GM18526 (cell line): ENCODE measurements around the gene ALAD.

Experiments used
- POLR2A ChIP-seq: IDR thresholded peaks from 3 replicates; pipeline ENCODE4 v1.6.1; 2011; ENCODE audit not compliant: insufficient read length; ENCODE audit errors: extremely low read depth

ALAD gene

DNA sequence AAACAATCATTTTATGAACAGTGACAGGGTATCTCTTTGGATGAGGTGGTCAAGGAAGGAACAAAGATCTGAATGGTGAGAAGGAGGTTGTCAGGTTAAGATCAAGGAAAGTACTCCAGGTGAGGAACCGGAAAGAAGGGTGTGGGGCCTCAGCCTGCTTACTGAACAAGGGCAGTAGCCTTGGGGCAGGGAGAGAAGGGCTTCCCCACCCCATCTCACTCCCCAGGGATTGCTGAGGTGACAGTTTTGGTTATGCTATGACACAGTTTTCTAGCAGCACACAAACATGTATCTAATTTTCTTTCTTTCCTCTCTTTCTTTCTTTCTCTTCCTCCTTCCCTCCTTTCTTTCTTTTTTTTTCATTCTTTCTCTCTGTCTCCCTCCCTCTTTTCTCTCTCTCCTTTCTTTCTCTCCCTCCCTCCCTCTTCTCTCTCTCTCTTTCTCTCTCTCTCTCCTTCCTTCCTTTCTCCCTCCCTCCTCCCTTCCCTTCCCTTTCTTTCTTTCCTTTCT is 20.2 kb downstream of the ALAD start:
- TF ChIP-seq POLR2A: no peak

DNA sequence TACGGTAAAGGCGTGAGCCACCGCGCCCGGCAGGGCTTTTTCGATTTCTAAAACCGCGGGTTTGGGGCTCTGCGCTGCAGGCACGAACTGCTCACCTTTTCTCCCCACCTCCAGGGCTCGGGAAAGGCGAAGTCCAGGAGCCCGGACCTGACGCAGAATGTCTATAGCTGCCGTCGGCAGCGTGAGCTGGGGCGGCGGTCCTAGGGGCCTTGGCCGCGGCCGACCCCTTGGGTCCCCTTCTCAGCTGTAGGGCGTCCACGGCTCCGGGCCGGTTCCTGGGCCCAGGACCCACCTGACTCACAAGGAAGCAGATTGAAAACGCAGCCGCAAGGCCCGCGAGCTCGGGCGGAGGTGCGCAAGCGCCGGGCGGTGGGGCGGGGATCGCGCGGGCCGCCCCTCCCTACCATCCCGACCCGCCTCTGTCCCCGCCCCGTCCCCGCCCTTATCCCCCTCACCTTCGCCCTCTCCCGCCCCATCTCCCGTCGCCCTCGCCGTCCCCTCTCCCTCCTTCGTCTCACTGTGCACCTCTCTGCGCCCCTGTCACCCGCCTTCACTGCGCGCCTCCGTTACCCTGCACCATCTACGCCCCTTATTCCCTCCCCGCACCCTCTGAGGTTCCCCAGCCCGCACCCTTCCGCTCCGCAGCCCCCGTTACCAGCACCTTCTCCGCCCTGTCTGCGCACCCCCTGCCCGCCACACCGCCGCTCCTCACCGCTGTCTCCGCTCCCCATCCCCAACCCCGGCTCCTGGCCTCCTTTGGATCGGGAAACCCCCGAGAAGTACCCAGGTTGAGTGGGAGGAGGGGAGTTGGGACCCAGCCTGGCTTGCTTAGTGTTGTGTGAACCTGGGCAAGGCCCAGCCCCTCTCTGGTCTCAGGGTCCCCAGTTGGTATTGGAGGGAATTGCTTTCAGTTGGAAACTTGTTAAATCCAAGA is 24.2 kb downstream of the ALAD start, which contains the start of gene HDHD3:
TSS of gene HDHD3 (minus strand) at position 353 of the 934 bp plus-strand sequence. CDS start 2,632 bp downstream, outside the sequence.
- peak; percentile 36 for TF ChIP-seq POLR2A

DNA sequence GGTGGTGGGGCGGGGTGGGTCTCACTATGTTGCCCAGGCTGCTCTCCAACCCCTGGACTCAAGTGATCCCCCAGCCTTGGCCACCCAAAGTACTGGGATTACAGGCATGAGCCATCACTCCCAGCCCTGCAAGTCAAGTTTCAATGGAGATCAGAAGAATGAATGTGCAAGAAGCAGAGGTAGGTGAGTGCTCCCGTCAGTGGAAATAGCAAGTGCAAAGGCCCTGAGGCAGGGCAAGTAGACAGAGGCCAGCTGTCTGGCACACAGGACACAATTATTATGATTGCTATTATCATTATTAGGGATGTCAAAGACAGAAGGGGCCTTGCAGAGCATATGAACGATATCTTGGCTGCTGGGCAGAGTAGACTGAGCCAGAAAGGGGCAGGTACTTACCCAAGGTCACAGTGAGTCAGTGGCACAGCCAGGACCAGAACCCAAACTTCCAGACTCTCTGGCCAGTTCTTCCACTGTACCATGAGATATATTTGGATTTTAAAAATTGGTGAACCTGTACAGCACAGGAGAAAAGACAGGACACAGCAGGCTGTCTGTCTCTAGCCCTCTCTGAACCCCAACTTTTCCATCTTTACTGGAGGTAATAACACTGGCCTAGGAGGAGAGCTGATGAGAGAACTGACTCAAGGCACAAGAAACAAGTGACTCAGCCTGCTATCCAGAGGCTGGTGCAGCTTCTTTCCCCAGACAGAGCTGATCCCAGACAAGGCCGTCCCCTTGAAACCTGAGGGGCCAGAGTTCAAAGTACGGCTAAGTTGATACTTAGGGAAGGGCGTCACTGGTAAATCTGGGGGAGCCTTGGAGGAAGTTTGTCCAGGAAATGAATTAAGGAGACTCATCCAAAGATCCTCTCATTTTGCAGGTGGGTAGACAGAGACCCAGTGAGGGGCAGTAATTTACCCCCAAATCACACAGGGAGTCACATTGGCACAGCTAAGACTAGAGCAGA is 25.7 kb downstream of the ALAD start:
- TF ChIP-seq POLR2A: no peak

DNA sequence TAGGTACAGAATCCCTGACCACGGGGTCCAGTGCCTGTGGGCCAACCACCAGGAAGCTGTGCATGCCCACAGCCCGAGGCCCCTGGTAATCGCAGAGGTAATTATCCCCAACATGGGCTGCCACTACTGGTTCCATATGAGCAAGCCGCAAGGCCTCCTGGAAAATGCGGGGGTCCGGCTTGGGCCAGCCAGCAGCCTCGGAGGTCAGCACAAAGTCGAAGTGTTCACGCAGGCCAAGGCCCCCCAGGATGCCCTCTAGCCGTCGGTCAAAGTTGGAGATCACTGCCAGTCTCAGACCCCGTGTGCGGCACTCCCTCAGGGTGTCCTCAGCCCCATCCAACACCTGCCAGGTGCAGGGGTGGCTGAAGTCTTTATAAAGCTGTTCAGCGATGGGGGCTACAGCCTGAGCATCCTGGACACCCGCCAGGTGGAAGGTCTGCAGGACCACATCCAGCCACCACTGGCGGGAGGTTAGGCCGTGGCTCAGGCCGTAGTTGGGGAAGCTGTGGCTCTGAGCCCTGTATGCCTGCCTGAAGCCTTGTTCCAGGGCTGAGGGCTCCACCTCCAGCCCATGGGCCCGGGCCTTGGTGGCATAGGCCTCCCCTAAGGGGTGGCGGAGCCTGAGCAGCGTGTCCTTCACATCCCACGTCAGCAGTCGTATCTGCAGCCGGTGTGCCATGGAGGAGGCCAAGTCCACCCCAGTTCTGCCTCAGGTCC is 27.2 kb downstream of the ALAD start:
- no peak for TF ChIP-seq POLR2A

DNA sequence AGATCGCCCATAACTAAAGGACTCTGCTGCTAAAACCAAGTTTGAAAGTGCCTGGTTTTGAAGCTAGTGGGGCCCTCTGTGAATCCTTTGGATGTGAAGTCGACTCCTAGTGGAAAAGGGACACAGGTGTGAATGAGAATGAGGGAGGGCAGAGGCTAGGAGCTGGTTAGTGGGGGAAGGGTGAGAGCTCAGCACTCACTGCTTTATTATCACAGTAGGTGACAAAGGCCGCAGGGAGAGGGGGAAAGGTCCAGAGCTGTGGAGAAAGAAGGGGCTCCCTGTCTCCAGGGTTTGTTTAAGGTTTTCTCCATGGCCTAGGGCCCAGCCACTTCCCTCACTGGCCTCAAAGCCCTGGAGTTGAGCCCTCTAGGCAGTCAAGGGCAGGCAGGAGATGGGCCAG is 27.8 kb downstream of the ALAD start:
- TF ChIP-seq POLR2A: no peak

DNA sequence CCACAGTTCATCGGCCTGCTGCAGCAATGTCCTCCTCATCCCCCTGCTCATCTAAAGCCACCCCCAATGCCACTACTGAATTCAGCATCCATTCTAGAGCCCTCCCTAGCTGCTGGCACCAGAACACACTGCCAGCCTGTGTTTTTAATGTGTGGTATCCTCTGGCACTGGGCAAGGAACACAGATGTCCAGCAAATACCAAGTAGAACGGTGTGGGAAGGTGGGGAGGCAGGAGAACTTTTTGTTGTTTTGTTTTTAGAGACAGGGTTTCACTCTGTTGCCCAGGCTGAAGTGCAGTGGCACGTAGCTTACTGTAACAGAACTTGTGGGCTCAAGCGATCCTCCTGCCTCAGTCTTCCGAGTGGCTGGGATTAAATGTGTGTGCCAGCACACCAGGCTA is 29.0 kb downstream of the ALAD start:
- TF ChIP-seq POLR2A: no peak

DNA sequence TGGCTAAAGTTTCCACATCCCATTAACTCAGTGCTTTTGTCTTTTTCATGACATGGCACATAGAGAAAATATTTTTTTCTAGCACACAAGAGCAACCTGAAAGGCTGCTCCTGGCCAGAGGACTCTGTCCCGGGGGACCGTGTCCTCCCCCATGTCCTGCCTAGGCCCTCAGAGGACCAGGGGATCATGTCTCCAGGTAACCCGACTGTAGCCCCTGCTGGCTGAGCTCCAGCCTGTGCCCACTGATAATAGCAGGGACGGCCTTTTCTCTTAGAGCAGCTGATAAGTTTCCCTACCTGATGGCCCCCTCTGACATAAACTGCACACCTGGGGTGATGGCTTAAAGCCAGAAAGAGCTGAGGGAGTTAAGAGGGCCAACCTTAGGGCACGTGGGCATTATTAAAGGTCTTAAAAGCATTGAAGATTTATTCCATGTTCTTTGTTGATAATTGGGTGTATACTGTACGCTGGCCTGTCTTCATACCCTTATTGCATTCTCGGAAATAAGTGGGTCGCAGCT is 30.2 kb downstream of the ALAD start:
- TF ChIP-seq POLR2A: no peak

DNA sequence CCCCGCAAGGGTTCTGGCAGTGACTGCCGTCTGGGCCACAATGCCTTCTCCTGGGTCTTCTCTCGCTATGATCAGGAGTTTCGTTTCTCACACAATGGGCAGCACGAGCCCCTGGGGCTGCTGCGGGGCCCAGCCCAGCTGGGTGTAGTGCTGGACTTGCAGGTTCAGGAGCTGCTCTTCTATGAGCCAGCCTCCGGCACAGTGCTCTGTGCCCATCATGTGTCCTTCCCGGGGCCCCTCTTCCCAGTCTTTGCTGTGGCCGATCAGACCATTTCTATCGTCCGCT is 31.3 kb downstream of the ALAD start:
- TF ChIP-seq POLR2A: no peak

DNA sequence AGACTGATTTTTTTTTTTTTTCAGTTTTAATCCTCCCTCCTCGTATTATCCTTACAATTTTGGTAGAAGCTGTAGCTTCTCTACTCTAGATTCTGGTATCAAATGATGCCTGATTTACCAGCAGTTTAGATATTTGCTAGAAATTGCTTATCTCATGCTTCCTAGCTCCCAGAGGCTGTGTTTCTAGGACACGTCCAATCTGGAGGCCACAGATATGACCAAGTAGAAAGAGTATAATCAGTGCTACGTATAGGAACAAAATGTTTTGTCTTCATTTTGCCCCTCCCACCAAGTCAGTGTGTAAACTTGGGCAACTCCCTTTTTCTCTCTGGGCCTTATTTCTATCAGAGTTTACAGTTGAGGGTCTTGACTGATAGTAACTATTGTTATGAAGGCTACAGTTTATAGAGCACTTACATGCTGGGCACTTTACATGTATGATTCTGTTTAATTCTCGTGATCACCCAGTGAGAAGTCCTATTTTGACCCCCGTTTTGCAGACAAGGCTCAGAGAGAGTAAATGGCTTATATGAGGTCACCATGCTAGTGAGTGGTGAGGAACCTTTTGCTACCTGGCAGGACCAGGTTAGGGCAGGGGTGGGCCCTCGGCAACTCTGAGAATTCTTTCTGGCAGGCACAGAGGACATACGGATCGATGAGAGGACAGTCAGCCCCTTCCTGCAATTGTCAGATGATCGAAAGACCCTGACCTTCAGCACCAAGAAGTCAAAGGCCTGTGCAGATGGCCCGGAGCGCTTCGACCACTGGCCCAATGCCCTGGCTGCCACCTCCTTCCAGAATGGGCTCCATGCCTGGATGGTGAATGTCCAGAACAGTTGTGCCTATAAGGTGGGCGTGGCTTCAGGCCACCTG is 31.9 kb downstream of the ALAD start:
- no peak for TF ChIP-seq POLR2A

DNA sequence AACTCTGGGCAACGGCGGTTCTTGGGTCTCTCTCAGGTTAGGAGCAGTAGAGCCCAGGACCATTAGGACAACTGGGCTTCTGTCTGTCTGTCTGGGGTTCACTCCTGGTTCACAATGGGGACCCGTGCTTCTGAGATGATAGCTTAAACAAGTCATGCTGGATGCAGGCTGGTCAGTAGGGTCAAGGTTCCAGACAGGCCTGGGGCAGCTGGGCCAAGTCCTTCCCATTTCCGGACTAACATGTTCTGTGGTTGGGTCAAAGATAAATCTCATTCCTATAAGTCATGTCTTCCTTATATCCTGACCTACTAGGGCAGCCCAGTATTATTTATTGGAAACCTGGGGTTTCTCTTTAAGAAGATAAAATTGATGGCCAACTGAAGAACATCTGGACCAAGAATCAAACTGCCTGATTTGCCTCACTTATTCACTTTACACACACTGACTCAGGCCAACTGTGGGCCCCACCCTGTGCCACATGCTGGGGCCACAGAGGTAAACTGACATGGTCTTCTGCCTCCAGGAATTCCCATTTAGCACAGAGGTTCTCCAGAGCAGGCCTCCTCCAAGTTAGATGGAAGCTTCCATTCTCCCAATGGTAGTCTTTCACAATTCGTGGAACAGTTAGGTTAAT is 32.6 kb downstream of the ALAD start:
- TF ChIP-seq POLR2A: no peak

DNA sequence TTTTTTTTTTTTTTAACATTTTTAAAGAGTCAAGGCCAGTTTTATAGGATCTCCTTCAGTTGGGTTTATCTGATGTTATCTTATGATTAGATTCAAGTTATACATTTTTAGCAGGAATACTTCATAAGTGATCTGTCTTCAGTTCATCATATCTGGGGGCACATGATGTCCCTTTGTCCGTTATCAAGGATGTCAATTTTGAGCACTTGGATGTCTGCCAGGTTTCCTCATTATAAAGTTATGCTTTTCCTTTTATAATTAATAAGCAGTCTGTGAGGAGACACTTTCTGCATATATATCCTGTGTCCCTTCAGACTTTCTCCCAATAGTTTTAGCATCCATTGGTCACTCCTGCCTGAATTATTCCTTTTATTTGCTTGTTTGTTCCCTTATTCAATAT is 36.1 kb downstream of the ALAD start:
- TF ChIP-seq POLR2A: no peak

DNA sequence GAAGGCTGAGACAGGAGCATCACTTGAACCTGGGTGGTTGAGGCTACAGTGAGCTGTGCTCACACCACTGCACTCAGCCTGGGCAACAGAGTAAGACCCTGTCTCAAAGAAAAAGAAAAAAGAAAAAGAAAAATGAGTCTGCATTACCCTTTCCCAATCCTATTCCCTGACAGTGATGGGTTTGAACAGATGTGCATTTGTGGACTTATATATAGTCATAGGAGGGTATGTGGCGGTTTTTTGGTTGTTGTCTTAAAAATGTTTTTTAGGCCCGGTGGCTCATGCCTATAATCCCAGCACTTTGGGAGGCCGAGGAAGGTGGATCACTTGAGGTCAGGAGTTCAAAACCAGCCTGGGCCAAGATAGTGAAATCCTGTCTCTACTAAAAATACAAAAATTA is 37.7 kb downstream of the ALAD start:
- no peak for TF ChIP-seq POLR2A

DNA sequence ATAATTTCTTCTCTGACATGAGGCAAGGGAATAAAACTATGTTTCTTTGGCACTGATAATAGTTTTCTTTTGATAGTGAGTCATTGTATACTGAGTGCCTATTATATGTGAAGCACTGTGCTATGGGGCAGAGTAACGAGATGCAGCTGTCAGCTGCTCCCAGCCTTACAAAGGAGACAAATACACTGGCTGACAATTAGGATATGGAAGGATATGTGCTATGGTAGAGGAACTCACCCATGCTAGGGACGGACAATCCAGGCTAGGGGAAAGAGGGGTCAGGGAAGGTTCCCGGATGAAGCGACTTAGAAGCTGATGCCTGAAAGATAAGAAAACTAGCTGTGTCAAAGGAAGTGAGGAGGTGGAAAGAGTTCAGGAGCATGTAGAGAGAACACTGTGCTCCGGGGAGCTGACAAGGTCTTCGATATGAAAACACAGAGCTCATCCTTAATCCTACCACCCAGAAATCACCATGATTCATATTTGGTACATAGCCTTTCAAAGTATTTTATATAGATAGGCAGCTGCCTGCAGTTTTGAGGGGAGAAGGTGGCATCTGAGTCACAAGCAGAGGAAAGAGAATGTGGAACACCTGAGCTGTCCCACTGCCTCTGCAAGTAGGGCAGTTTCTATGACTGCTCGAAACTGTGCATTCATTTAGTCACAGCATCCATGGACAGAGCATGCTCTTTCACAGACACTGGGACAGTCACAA is 39.6 kb downstream of the ALAD start:
- TF ChIP-seq POLR2A: no peak
